ENCODE results near the gene PTPRN2.
"Not testable (repeated sequence)": the region's sequence is repeated elsewhere in the genome, so short reads cannot be mapped to it uniquely, and the experiment has no call there.

The PTPRN2 gene

DNA sequence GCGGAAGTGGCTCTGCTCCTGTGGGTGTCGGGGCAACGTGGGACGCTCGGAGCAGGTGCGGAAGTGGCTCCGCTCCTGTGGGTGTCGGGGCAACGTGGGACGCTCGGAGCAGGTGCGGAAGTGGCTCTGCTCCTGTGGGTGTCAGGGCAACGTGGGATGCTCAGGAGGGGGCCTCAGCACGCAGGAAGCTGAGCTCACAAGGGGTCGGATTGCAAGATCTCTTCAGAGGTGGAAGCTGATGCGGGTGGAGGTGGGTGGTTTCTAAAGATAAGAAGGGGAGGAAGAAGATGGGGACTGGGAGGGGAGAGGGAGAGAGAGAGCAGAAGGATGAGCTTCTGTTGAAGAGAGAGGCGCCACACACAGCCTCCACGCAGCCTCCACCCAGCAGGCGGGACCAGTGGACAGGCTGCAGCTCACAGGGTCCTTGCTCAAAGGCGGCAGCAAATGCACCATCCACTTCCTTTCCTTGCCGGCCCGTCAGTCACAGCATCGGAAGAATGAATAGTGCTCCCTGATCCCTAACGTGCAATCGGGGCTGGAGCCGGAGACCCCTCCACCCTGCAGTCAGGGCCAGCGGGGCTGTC is 78.7 kb downstream of the PTPRN2 start:
- DNase-seq, result no peak

DNA sequence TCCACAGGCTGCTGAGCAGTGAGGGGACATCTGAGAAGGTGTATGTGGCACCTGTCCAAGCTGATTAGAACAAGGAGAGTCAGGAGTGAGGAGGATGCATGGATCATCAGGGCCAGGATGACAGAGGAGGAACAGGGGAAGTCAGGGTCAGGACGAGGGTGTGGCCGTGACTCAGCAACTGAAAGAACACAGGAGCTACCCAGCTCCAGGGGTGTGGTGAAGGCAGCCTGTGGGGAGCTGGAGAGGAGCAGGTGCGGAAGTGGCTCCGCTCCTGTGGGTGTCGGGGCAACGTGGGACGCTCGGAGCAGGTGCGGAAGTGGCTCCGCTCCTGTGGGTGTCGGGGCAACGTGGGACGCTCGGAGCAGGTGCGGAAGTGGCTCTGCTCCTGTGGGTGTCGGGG is 79.3 kb downstream of the PTPRN2 start:
- DNase-seq, result not testable (repeated sequence)

DNA sequence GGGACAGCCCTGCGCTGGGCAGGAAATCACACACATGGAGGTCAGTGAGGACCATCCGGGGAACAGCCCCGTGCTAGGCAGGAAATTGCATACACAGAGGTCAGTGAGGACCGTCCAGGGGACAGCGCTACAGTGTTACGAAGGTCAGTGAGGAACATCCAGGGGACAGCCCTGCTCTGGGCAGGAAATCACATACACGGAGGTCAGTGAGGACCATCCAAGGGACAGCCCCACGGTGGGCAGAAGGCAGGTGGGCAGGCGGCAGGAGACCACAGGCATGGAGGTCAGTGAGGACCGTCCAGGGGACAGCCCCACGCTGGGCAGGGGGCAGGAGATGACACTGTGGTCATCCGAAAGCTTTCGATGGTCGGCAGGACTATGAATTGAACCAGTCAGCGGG is 79.7 kb downstream of the PTPRN2 start:
- no peak for DNase-seq

DNA sequence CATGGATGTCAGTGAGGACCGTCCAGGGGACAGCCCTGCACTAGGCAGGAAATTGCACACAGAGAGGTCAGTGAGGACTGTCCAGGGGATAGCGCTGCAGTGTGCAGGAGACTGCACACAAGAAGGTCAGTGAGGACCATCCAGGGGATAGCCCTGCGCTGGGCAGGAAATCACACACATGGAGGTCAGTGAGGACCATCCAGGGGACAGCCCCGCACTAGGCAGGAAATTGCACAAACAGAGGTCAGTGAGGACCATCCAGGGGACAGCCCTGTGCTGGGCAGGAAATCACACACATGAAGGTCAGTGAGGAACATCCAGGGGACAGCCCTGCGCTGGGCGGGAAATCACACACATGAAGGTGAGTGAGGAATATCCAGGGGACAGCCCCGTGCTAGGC is 80.4 kb downstream of the PTPRN2 start:
- not testable (repeated sequence) for DNase-seq

DNA sequence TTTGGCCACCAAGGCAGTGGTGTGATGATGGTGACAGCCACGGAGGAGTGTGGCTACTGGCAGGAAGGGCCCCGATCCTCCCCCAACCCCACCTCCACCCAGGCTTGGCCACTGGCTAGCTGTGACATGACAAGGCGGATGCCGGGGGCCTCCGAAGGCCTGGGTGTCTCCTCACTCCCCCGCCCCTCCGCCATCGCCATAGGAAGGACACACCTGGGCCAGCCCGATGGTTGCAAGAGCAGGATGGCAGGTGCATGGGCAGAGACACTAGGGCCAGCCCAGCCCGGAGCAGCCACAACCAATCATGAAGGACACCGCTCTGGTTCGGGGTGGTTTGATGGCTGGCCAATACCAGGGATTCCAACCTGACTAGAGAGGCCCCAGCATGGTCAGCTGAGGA is 81.0 kb downstream of the PTPRN2 start:
- no peak for DNase-seq

DNA sequence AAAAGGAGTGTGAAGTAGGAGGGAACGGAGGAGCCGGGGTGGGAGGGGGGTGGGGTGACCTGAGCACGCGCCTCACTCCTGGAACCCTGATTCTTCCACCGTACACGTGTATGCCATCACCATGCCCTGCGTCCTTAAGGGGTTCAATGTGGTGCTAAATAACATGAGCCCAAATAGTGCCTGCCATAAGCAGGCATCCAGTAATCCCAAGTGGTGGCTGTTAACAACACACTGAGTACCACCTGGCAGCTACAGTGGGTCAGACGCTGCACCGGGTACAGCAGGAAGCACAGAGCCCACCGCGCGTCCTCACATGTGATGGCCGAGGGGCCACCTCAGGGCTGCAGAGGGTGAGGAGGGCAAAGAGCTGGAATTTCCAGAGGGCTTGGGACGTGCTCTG is 81.9 kb downstream of the PTPRN2 start:
- no peak for DNase-seq

DNA sequence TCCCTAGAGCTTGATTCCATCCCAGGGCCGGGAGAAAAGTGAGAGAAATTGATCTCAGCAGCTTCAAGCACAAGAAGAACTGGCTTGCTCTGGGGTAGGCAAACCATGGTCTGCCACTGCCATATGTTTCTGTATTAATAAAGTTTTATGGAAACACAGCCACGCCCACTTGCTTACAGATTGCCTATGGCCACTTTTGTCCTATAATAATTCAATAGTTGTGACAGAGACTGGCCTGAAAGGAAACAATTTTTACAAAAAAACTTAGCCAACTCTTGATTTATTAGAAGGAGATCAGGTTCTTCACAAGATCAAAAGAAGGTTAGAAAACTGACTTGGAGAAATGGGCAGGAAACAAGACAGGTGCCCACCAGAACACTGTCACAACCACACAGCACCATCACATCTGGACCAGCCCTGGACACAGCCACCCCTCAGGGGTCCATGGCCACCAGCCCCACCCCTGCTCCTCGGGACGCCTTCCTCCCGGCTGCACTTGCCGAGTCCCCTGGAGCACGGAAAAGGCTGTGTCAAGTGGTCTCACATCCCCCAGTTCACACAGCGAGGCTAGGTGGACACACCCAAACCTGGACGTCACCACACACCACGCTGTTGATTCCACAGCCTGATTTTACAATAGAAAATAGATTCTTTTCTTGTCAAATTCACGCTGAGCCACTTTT is 85.4 kb downstream of the PTPRN2 start:
- DNase-seq, result no peak

DNA sequence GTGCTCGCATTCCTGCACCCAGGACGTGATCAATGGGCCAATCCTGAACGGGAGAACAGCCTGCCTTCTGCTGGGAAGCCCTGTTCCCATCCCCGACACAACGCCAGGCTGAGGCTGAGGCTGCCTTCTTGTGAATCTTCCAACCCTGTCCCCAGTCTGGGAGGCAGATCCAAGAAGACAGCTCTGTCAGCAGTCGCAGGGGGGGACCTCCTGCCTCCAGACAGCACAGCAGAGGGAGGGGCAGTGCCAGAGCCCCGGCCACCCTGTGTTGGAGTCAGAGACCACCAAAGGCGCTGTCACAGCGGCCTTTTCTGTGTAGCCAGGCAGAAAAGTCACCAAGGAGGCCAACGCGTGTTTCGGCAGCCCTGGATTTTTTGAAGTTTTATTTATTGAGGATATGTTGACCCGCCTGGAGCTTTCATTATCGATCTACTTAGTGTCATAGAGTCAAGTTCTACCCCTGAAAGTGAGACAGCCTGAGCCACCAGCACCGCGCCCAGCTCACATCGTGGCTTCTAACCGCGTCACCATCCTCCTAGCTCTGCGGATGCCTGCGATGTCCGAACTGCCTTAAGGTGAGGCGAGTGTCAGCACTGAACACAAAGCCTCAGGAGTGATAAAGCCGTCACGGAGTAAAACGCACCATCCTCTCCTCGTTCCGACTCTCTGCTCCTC is 86.1 kb downstream of the PTPRN2 start:
- no peak for DNase-seq

DNA sequence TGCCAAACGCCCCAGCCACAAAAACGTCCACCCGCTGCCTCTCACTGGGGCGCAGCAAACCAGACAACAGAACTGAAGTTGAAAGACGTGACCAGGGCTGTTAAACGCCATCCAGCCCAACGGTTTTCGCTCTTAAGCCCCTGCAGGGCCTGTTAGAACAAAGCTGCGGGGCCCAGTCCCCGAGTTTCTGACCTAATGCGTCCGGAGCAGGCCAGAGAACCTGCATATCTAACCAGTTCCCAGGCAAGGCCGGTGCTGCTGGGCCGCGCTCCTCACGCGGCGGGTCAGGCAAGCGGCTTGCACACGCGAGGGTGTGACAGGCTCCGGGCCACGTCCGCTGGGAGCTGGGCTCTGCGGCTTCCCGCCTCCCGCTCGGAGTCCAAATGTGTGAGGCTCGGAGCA is 87.0 kb downstream of the PTPRN2 start:
- DNase-seq, result no peak

DNA sequence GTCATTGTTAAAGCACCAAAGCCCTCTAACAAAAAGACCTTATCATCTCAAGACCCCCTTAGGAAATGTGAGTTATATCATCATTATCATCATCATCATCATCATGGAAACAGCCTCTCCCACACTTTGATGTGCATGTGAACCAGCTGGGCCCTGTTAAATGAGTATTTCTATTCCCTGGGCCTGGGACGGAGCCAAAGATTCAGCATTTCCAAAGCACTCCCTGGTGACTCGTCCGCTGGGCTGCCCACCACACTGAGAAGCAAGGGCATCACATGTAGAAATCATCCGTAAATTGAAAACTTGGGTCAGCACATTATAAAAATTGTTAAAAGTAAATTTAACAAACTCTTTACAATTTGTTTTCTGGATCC is 88.6 kb downstream of the PTPRN2 start:
- DNase-seq, result no peak

DNA sequence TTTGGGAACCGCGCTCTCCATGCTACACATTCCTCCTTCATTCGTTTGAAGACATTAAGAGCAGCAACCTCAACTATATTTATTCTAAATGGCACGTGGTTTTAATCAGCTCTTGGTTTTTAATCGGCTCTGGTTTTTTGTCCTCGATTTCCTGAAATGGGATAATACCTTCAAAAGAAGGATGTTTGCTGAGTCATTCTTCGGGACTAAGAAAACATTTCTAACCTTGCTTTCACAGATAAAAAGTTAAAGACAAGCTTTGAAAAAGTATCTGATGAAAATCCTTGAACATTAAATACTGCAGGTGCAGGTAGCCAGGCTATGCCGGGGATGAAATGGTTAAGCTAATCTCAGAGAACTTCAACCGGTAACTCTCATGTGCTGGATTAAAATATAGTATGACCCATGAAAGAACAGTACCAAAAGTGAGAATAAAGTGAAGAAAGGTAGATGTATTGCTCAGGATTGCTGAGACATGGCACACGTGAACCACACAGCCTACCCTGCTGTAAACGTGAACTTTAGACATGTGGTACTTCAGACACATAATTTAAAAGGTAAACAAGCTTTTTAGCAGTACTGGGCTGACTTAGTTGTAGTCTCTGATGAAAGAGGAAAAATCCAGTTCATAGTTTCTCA is 89.1 kb downstream of the PTPRN2 start:
- DNase-seq, result no peak

DNA sequence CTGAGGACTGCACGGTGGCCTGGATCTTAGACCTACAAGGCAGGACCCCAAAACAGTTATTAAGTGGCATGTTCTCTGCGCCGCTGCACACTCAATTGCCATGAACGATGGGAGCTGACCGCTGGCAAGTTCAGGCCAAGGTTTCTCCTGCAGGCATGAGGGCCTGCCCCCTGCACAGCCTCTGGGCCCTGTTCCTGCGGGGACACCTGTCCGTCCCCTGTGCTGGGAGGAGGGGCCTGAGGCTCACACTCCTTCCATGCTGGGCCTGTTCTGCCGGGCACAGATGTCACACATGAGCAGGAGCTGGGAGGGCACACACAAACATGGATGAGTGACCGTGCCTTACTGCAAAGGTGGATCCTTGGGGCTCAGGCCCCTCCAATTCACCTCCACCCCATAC is 90.0 kb downstream of the PTPRN2 start:
- no peak for DNase-seq

DNA sequence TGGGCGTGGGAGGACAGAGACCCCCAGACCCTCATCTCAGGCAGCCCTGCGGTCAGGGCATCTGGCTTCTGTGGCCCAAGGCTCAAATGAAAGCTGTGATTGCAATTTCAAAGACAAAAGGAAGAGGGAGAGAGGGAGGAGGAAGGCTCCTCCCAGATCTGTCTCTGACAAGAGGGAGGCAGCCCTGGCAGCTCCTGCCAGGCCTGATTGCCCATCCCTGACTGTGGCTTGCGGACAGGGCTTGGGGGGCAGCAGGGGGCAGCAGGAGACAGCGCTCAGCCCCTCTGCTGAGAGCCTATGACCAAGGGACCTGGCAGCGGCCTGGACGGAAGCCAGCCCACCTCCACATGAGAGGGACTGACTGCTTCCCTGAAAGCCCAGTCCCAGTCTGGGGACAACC is 91.8 kb downstream of the PTPRN2 start:
- DNase-seq, result peak; percentile 26

DNA sequence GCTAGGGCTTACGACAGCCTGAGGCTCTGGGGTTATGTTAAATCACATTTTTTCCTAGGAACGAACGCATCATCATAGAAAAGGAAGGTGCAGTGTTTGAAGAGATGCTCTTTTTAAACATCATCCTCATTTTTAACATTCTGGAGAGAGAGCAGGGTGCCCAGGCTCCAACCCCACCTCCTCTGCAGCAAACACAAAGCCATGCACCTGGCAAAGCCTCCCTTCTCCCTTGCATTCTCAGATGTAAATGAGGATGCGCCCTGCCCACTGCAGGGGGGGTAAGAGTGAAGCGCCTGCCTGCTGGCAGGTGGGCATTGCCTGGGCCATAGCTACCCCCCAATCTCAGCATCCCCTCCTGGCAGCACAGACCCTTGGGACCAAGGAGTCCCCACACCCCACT is 92.4 kb downstream of the PTPRN2 start:
- no peak for DNase-seq

DNA sequence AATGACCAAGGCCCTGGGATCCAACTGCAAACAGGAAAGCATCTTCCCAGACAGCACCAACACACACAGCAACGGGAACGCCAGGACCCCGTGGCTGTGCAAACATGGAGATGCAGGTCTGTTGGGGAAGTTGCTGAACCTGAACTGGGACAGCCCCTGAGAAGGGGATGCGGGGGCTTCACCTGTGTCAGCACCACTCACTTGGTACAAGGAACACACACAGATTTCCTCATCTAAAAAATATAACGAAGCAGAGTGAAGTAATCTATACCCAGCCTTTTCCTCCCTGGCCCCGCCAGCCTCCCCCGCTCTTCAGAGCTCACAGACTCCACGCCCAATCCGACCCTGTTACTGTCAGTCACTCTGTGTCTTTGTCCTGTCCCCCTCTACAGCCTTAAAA is 93.0 kb downstream of the PTPRN2 start:
- no peak for DNase-seq

DNA sequence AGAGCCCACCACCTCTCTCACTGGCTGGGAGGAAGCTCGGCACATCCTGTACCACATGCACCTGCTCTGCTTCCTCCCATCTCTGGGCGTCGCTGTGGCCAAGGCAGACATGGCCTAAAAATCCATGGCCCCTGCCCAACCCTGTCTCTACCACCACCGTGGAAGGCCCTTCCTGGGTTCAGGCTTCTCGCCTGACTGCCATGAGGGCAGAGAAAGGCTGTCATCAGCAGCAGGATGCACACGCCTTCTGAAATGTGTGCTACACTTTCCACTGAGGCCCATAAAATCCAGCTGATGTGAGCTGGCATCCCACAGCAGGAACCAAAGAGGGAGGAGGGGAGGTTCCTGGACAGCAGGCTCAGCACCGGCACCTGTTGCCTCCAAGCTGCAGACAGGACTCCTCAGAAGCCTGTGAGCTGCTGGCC is 93.4 kb downstream of the PTPRN2 start:
- DNase-seq, result peak; percentile 34

DNA sequence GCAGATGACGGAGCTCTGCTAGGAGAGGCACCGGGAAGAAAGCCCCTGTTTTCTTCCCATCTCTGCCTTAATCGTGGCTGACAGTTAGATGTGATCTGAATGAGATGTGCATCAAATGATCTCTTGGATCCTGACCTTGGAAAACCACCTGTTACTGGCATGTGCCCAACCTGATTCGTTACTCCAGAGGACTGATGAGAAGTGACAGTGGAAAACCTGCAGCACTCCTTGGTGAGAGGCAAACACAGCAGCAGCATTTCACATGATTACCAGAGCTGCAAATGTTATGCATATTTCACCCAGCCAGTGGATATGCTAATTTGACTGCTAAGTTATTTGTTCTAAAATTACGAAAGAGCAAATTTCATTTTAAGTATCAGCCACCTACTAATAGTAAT is 95.3 kb downstream of the PTPRN2 start:
- DNase-seq, result no peak

DNA sequence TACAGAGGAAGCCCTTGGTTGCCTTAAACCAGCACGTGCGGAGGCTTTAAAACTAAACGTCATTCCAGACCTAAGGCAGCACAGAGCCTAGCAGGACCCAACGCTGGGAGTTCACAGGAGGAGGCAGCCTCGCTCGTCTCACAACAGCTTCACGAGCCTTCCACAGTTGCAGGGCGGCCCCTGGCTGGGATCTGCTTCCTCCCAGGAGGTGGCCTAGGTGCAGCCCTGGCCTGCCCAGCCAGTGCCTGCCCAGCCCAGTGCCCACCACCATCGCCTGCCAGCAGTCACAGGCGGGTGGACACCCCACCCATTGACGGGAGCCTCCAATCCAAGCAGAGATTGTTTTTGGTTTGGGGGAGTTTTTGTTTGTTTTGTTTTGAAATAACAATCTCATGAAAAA is 96.5 kb downstream of the PTPRN2 start:
- DNase-seq, result no peak

DNA sequence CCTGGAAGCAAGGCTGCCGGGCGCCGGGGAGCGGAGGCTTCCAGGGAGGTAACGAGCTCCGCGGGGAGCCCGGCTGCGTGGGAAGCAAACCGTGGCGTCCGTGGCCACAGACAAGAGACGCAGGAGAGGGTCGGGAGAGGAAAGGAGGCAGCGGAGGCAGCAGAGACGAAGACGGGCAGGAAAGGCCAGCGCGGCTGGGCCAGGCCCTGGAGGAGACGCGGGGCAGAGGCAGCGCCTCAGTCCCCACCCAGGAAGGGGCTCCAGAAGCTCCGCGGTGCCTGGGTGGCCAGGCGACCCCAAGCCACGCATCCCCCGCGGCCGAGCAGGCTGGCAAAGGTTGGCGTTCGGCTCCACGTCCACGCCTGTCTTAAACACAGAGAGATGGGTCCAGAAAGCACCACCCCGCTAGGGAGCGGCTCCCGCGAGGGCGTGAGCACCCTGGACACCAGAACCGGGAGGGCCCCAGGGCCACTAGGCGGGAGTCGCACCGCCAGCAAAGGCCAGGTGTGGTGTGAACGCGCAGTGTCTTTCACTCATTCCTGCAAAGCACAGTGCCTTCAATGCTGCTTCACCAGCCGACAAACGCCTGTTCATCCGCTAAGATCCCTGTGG is 97.3 kb downstream of the PTPRN2 start:
- no peak for DNase-seq

DNA sequence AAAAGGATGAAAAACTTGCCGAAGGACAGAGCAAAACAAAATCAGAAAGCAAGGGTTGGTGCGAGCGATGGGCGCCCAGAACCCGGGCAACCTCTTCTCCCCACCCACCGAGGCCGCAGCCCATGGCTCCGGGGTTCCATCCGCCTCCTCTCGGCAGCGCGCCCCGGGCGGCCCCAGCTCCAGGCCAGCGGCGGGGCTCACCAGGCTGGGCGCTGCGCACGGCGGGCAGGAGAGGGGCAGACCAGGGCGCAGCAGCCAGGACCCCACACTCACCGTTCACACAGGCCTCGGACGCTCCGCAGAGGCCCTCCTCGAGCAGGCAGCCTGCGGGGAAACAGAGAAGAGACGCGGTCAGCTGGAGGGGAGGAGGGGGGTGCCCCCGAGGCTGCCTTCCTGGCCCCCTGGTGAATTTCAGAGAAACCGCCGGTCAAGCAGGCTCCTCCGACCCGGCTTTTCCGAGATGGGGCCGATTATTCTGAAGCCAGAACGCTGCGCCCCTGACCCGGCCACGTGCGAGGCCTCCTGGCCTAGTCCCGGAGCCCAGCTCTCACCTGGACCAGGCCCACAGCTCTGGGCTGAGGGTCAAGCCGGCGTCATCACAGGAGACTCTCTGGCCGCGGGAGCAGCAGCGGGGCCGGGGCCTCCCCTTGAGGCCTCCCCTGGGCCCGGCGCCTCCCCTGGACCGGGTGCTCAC is 98.0 kb downstream of the PTPRN2 start:
- DNase-seq, result no peak

DNA sequence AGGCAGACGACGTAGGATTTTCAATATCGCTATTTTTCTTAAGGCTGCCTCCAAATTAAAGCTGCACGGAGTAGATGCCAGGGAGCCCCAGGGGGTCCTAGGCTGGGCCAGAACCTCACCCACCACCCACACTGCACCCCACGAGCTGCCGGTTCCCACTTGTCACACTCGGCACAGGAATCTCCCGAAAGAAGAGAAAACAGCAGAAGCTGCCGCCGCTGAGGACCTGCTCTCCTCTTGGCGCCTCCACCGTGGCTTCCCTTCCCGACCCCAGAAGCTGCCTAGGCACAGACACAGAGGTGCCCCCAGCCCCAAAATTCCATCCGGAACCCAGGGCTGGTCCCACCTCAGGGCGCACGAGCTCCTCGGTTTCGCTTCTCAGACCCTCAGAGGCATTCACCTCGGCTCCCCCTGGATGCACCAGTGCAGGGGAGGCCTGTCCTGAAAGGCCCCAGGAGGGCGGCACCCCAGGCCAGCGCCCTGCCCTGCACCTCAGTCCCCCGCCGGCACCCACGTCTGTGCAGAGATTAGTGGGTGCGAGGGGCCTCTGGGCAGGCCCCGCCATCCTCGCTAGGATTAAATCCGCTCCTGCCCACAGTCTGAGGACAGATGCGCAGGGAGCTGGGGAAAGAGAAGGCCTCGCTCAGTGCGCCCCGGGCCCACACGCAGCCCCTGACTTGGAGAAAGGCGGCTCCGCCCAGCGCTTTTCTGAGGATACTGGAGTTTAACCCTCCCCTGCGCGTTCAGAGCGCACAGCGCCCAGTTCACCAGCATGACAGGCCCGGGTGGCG is 99.2 kb downstream of the PTPRN2 start:
- DNase-seq, result no peak

DNA sequence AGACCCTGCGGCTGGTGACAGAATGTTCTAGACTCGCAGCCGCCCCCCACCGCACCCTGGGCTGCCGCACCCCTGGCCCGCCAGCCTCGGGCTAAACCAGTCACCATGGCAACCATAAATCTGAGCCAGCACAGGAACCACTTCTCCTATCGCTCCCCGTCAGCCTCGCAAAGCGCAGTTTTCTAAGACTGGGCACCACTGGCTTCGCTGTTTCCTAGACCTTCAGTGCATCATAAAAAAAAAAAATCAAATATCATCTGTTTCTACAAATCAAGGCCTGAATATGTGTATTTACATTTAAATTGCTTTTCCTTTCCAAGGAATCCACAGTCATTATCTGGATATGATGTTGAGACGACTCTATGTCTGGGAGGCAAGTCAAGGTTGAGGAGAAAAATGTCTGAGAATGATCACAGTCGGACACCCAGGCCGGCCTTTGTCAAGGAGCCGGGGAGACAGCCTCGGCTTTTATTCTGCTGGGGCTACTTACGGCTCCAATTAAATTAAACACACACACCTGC is 99.9 kb downstream of the PTPRN2 start:
- DNase-seq, result no peak

Data from stimulated activated CD4-positive, alpha-beta T cell treated with anti-CD3 and anti-CD28 coated beads, Interleukin-15, amount 100 ng/mL, for 24 hours (primary cell).